Measurements from ENCODE around the gene LBX2.
"Not testable (repeated sequence)": the region's sequence is repeated elsewhere in the genome, so short reads cannot be mapped to it uniquely, and the experiment has no call there.

The LBX2 gene

GRCh38 chr2:74481961-74482800 is 17.2 kb downstream of the LBX2 start:
- DNase-seq, result no peak

GRCh38 chr2:74481431-74481830 is 18.0 kb downstream of the LBX2 start:
- no peak for DNase-seq

- no peak for DNase-seq
Measured at GRCh38 chr2:74474899-74475298, 24.5 kb downstream of the LBX2 start.

- DNase-seq, result no peak
Measured at GRCh38 chr2:74474481-74474880, 24.9 kb downstream of the LBX2 start.

- no peak for DNase-seq
Measured at GRCh38 chr2:74472945-74473258, 26.5 kb downstream of the LBX2 start.

- peak; percentile 71 for DNase-seq
Measured at GRCh38 chr2:74472086-74472944, 27.1 kb downstream of the LBX2 start, which contains the start of gene MRPL53. Gene MRPL53 (minus strand): TSS chr2:74472680. CDS start chr2:74472660, 20 bp downstream.

GRCh38 chr2:74471332-74472065 is 27.9 kb downstream of the LBX2 start:
- no peak for DNase-seq

- not testable (repeated sequence) for DNase-seq
Measured at GRCh38 chr2:74470742-74471141, 28.7 kb downstream of the LBX2 start.

- no peak for DNase-seq
Measured at GRCh38 chr2:74464406-74464805, 35.0 kb downstream of the LBX2 start.

GRCh38 chr2:74462786-74463105 is 36.7 kb downstream of the LBX2 start:
- DNase-seq, result no peak

- no peak for DNase-seq
Measured at GRCh38 chr2:74462054-74462785, 37.2 kb downstream of the LBX2 start.

- DNase-seq, result no peak
Measured at GRCh38 chr2:74461187-74462053, 38.0 kb downstream of the LBX2 start.

GRCh38 chr2:74460187-74460586 is 39.2 kb downstream of the LBX2 start:
- not testable (repeated sequence) for DNase-seq

- not testable (repeated sequence) for DNase-seq
Measured at GRCh38 chr2:74459503-74460118, 39.8 kb downstream of the LBX2 start.

GRCh38 chr2:74458938-74459363 is 40.5 kb downstream of the LBX2 start:
- no peak for DNase-seq

- peak; percentile 99 for DNase-seq
Measured at GRCh38 chr2:74458132-74458937, 41.1 kb downstream of the LBX2 start, which contains the start of gene WBP1. Gene WBP1 (plus strand): TSS chr2:74458438. CDS start chr2:74458603, 165 bp downstream.

- peak; percentile 50 for DNase-seq
Measured at GRCh38 chr2:74457549-74458131, 41.8 kb downstream of the LBX2 start.

- DNase-seq, result no peak
Measured at GRCh38 chr2:74457129-74457548, 42.3 kb downstream of the LBX2 start.

GRCh38 chr2:74454654-74455511 is 44.5 kb downstream of the LBX2 start, which contains the start of gene INO80B:
Gene INO80B (plus strand): TSS chr2:74455087. CDS start chr2:74455117, 30 bp downstream.
- peak; percentile 96 for DNase-seq
